GM23248 (cell line): ENCODE measurements around the gene TSPOAP1. TPM values are rescaled to one million over a fixed set of nuclear protein-coding genes. Genes with fewer than 3 reads are reported as not detected.

Experiments
- DNase-seq: peaks from one replicate; pipeline ENCODE4 v3.0.0-alpha.2; 2015
- H2AFZ ChIP-seq: fragments of 200-600 bp; sonication (generic); 2 replicates; pipeline ENCODE4 v1.6.1; 2016; ENCODE audit warnings: antibody characterized with exemption
- H3F3A ChIP-seq: fragments of 200-600 bp; sonication (generic); 2 replicates; pipeline ENCODE4 v1.6.1; 2016; ENCODE audit warnings: mild to moderate bottlenecking, antibody characterized with exemption, mixed run types; ENCODE audit not compliant: insufficient read depth
- H3K27ac ChIP-seq: fragments of 200-600 bp; sonication (generic); 2 replicates; pipeline ENCODE4 v1.5.1; 2016; ENCODE audit warnings: mild to moderate bottlenecking
- H3K27me3 ChIP-seq: fragments of 200-600 bp; sonication (generic); replicated peaks from 2 replicates; pipeline ENCODE4 v1.6.1; 2016; ENCODE audit warnings: mild to moderate bottlenecking; ENCODE audit not compliant: insufficient read depth
- H3K36me3 ChIP-seq: fragments of 200-600 bp; sonication (generic); 2 replicates; pipeline ENCODE4 v1.6.1; 2016; ENCODE audit warnings: low read depth, mild to moderate bottlenecking
- H3K4me1 ChIP-seq: fragments of 200-600 bp; sonication (generic); 2 replicates; pipeline ENCODE4 v1.6.1; 2016; ENCODE audit warnings: mild to moderate bottlenecking; ENCODE audit not compliant: insufficient read depth
- H3K4me2 ChIP-seq: fragments of 200-600 bp; sonication (generic); one replicate; pipeline ENCODE4 v1.6.1; 2016; ENCODE audit warnings: mild to moderate bottlenecking; ENCODE audit not compliant: unreplicated experiment
- H3K4me3 ChIP-seq: fragments of 200-600 bp; sonication (generic); 2 replicates; pipeline ENCODE4 v1.5.1; 2016; ENCODE audit warnings: mild to moderate bottlenecking
- H3K79me2 ChIP-seq: fragments of 200-600 bp; sonication (generic); 2 replicates; pipeline ENCODE4 v1.6.1; 2016; ENCODE audit warnings: mild to moderate bottlenecking; ENCODE audit not compliant: insufficient read depth
- H3K9ac ChIP-seq: fragments of 200-600 bp; sonication (generic); 2 replicates; pipeline ENCODE4 v1.6.1; 2016; ENCODE audit warnings: mild to moderate bottlenecking
- H3K9me2 ChIP-seq: fragments of 200-600 bp; sonication (generic); 2 replicates; pipeline ENCODE4 v1.6.1; 2016; ENCODE audit warnings: mixed run types, mild to moderate bottlenecking, moderate library complexity; ENCODE audit not compliant: insufficient read depth
- H3K9me3 ChIP-seq: fragments of 200-600 bp; sonication (generic); one replicate; pipeline ENCODE4 v1.6.1; 2017; ENCODE audit warnings: low read depth
- H4K20me1 ChIP-seq: fragments of 200-600 bp; sonication (generic); 2 replicates; pipeline ENCODE4 v1.6.0; 2016; ENCODE audit not compliant: insufficient read depth
- EZH2 ChIP-seq: fragments of 200-600 bp; sonication (generic); IDR thresholded peaks from 2 replicates; pipeline ENCODE4 v1.6.1; 2018; ENCODE audit warnings: antibody characterized with exemption, mild to moderate bottlenecking; ENCODE audit not compliant: insufficient read depth, poor library complexity, severe bottlenecking
- EZH2phosphoT487 ChIP-seq: fragments of 200-600 bp; sonication (generic); IDR thresholded peaks from 2 replicates; pipeline ENCODE4 v1.6.1; 2018; ENCODE audit warnings: antibody characterized with exemption, moderate library complexity, mild to moderate bottlenecking, low read depth; ENCODE audit not compliant: insufficient read depth
- WGBS, 2 experiments: methylation state at CpG; one replicate each; pipeline ENCODE4 v1.1.6; 2015 to 2017; ENCODE audit warnings: low lambda C conversion rate in 2 of 2, low coverage in 1 of 2; ENCODE audit errors: missing lambda C conversion rate in 2 of 2; 5-methylcytosine and 5-hydroxymethylcytosine counted together
- in situ Hi-C: fragments of 300-500 bp; cut with MboI; formaldehyde crosslinking; loops from 2 replicates; pipeline ENCODE4 v1.15.0; 2020
- polyA plus RNA-seq: library from polyadenylated mRNA; unstranded; fragments of >200 nt; fragmentation: Nextera tagmentation; extraction: Ambion mirVana; gene quantifications from 2 replicates; pipeline ENCODE4 v1.2.1, GENCODE V29; 2016
- total RNA-seq: library from RNA; depleted of rRNA; stranded (reverse); fragments of >200 nt; shearing (Covaris generic); gene quantifications from 2 replicates; pipeline ENCODE4 v1.2.3, GENCODE V29; 2014

TSPOAP1 gene
- total and polyA plus RNA-seq, 2 experiments from 2014 or later = 0.76 to 1.0 TPM

- Histone ChIP-seq H3K79me2 (peaks cover 14% of the 10 kb centered on the region; the same call in 1 of the 2 replicates), H3K9me2 (no peaks in the 10 kb centered on the region), H3K9me3 (no peaks in the 10 kb centered on the region), H3K27ac (no peak overlapping the region), H3K27me3 (no peaks in the 10 kb centered on the region), H3K36me3 (peaks cover 50% of the 10 kb centered on the region), H3K9ac (no peak overlapping the region), H3K4me3 (no peak overlapping the region), H3K4me1 (no peaks in the 10 kb centered on the region), H4K20me1 (no peaks in the 10 kb centered on the region), H3F3A (peaks cover 7% of the 10 kb centered on the region; the same call in 1 of the 2 replicates), H3K4me2 (no peak overlapping the region), H2AFZ (no peak overlapping the region)
- in situ Hi-C loops = no loop called here
- WGBS, 2 experiments = 62 to 65% methylated on average over 4 of the region's 4 CpGs
- no peak for DNase-seq
- TF ChIP-seq EZH2phosphoT487 (no peak), EZH2 (no peak)
Measured at GRCh38 chr17:58345500-58345899, 16.9 kb upstream of the TSPOAP1 start.

- in situ Hi-C loops = no loop called here
- no peaks in the 10 kb centered on the region for H3K4me1 ChIP-seq
- H3K27me3 ChIP-seq = no peaks in the 10 kb centered on the region
- no peaks in the 10 kb centered on the region for H4K20me1 ChIP-seq
- no peak overlapping the region for H3K4me3 ChIP-seq
- peaks cover 13% of the 10 kb centered on the region; the same call in 1 of the 2 replicates for H3K79me2 ChIP-seq
- no peaks in the 10 kb centered on the region for H3K9me2 ChIP-seq
- DNase-seq = no peak
- H3K36me3 ChIP-seq = peaks cover 46% of the 10 kb centered on the region
- H3F3A ChIP-seq = peaks cover 12% of the 10 kb centered on the region; the same call in 1 of the 2 replicates
- no peaks in the 10 kb centered on the region for H3K9me3 ChIP-seq
- no peak overlapping the region for H3K9ac ChIP-seq
- no peak overlapping the region for H2AFZ ChIP-seq
- TF ChIP-seq EZH2 (no peak), EZH2phosphoT487 (no peak)
- 68 to 82% methylated on average over 2 of the region's 2 CpGs for WGBS, 2 experiments
- H3K27ac ChIP-seq = no peak overlapping the region
- H3K4me2 ChIP-seq = no peak overlapping the region
Measured at GRCh38 chr17:58344791-58345157, 16.2 kb upstream of the TSPOAP1 start.

GRCh38 chr17:58344047-58344790, 15.6 kb upstream of the TSPOAP1 start:
- Histone ChIP-seq H3K4me1 (peaks cover 5% of the 10 kb centered on the region), H3K9me3 (no peaks in the 10 kb centered on the region), H3K4me2 (no peak overlapping the region), H3F3A (peaks cover 12% of the 10 kb centered on the region; the same call in 1 of the 2 replicates), H3K79me2 (peaks cover 7% of the 10 kb centered on the region; the same call in 1 of the 2 replicates), H3K27ac (no peak overlapping the region), H3K36me3 (peaks cover 41% of the 10 kb centered on the region), H3K4me3 (no peak overlapping the region), H3K9me2 (no peaks in the 10 kb centered on the region), H4K20me1 (no peaks in the 10 kb centered on the region), H3K27me3 (no peaks in the 10 kb centered on the region), H3K9ac (no peak overlapping the region), H2AFZ (no peak overlapping the region)
- no peak for TF ChIP-seq EZH2phosphoT487
- no peak for TF ChIP-seq EZH2
- 59 to 62% methylated on average over 9 of the region's 9 CpGs for WGBS, 2 experiments
- DNase-seq = no peak
- in situ Hi-C loops = no loop called here

- 94 to 97% methylated on average over 4 of the region's 4 CpGs for WGBS, 2 experiments
- Histone ChIP-seq H3F3A (peaks cover 12% of the 10 kb centered on the region; the same call in 1 of the 2 replicates), H2AFZ (no peak overlapping the region), H3K4me3 (no peak overlapping the region), H3K36me3 (peaks cover 30% of the 10 kb centered on the region), H3K4me2 (no peak overlapping the region), H3K9ac (no peak overlapping the region), H3K27me3 (no peaks in the 10 kb centered on the region), H3K27ac (no peak overlapping the region), H3K79me2 (no peaks in the 10 kb centered on the region), H3K9me3 (no peaks in the 10 kb centered on the region), H4K20me1 (no peaks in the 10 kb centered on the region), H3K9me2 (no peaks in the 10 kb centered on the region), H3K4me1 (peaks cover 16% of the 10 kb centered on the region)
- TF ChIP-seq EZH2 (no peak), EZH2phosphoT487 (no peak)
- DNase-seq = no peak
- in situ Hi-C loops = no loop called here
Measured at GRCh38 chr17:58343131-58343530, 14.5 kb upstream of the TSPOAP1 start.
